ENCODE data around the gene OBSCN.

DNA sequence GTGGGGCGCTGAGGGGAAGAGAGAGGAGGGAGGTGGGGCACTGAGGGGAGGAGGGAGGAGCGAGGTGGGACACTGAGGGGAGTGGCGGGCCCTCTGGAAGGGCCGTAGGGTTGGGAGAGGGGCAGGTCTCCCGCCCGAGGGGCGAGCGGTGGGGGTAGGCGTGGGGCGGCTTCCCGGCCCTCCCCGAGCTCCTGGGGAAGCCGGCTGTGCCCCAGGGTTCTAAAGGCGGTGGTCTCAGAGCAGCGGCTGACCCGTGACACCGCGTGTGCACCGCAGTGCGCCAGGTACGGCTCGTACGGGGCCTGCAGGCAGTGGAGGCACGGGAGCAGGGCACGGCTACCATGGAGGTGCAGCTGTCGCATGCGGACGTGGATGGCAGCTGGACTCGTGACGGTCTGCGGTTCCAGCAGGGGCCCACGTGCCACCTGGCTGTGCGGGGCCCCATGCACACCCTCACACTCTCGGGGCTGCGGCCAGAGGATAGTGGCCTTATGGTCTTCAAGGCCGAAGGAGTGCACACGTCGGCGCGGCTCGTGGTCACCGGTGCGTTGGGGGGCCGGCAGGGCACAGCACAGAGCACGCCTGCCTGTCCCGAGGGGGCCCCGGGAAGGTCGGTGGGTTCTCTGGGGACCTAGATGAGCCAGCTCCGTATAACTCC is 68.5 kb downstream of the OBSCN start:
- no peak for TF ChIP-seq CTCF (IDR thresholded peaks at IDR 0.05)
- TF ChIP-seq POLR2A (IDR thresholded peaks at IDR 0.05): no peak

All from sigmoid colon (tissue), 3 donors.